Measurements from ENCODE around the gene SCLY.

- TF ChIP-seq POLR2A (IDR thresholded peaks at IDR 0.05; ENCODE audit: low read depth) (no peak), CTCF (IDR thresholded peaks at IDR 0.05) (no peak), POLR2AphosphoS5 (IDR thresholded peaks at IDR 0.05) (no peak)
Observed at GRCh38 chr2:238060096-238060541, 682 bp upstream of the SCLY start.

Data from esophagus muscularis mucosa (tissue), 3 donors.